Frontal cortex (tissue), 4 donors: ENCODE measurements around the gene LRFN4. TPM values are rescaled to one million over a fixed set of nuclear protein-coding genes. Genes with fewer than 3 reads are reported as not detected.

ENCODE experiments used
- DNase-seq, 2 donors: peaks; one replicate each; pipeline ENCODE4 v3.0.0; 2012; ENCODE audit warnings: low spot score in 2 of 2
- FAIRE-seq: peaks from 2 replicates; lab custom pipeline; 2012; peaks lifted over from hg19 to GRCh38; lab: Jason Lieb, UNC
- total RNA-seq: library from RNA; depleted of rRNA; stranded (reverse); fragments of >200 nt; gene quantifications from one replicate; pipeline ENCODE4 v1.2.3, GENCODE V29; 2014
- donor health status: control.
- donor health status: control.
- donor health status: control.

The LRFN4 gene
- total RNA-seq, 1 donor from 2014 or later, result 44.0 TPM

DNA sequence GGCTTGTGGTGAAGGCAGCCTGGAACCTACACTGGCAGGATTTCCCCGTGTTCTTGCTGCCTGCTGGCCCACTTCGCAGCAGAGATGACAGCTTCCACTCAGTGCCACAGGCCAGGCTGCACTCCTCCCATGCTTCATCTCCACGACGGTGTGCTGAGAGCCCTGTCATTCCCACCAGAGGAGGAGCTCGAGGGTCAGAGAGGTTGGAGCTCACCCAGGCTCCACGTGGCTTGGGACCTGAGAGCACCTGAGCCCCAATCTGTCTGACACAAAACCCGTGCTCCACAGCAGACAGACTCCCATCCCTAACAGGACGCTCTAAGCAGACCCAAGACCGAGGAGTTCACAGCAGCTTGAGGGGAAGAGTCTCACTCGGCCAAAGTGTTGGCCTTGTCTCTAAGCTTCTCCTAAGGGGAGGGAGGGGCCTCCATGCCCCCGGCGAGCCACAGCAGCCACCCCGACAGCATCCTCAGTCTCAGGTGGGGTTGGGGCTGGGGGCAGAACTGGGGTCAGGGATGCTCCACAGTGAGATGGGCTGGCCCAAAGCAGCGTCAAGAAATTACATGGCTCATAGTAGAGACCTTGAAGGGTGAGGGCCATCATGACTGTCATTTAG is 10.7 kb downstream of the LRFN4 start:
- no peak for DNase-seq
- FAIRE-seq, result no peak

DNA sequence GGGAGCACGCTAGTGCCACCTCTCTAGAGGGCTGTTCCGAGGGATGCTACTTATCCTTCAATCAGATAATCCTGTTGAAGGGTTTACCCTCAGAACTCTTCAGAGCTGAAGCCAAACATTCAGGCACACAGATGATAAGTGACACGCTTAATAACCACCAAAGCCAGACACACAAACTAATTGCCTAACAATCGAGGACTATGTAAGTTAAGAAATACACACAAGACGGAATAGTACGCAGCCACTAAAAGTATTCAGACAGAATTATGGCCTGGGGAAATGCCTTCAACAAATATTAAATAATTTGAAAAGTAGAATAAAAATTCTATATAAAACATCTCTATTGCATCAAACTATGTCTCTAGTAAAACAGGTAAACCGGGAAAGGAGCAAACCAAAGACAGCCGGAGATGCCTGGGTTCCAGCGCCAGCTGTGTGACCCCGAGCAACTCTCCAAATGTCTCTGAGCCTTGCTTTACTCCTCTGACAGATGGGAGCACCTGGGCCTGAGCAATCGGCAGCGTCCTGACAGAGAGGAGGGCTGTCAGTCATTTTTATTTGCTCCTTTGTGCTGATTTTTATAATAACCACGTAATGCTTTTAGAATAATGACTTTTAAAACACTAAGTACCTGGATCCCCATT is 11.3 kb downstream of the LRFN4 start:
- FAIRE-seq (no peak), DNase-seq (no peak)

DNA sequence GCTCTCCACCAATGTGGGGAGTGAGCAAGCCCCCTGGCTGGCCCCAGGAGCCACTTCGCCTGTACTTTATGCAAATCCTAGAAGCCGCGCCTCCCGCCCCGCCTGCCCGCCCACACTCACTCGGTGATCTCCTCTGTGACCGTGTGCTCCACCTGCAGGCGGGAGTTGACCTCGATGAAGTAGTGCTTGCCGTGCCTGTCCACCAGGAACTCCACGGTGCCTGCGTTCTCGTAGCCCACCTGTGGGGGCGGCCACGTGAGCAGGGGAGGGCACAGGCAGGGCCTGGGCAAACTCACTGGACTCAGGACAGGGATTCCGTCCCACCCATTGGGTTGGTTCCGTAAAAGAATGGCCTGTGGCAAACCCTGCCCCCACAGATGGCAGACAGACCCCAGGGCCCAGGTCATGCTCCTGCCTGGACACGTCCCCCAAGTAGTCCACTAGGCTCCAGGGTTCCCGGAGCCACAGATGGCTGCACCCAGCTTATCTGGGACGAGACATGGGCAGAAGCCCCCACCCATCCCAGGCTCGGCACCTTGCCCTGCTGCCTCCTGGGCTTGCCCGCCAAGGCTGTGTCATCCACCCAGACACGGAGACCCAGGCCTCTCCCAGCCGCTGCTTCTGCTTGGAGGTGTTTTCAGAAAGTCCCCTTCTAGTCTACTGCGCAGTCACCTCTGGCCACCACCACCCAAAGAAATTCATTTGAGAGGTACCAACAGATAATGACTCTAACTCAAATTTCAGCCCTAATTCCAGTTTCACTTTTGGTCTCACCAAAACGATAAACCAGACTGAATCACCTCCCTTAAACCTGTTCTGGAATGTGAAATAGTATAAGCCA is 12.1 kb downstream of the LRFN4 start:
- DNase-seq (no peak), FAIRE-seq (no peak)

DNA sequence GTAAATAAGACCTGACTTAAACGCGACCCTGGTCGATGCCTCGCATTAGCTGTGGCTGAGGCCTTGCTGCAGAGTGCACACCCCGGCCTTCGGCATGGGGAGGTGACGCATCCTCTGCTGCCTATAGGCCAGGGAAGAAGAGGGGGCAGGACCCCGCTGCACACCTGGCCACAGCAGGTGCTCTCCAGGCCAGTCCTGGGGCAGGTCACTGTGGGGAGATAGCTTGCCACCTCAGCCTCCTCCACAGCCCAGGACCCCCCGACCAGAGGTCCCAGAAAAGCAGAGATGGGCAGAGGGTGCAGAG is 12.7 kb downstream of the LRFN4 start:
- DNase-seq (no peak), FAIRE-seq (no peak)

DNA sequence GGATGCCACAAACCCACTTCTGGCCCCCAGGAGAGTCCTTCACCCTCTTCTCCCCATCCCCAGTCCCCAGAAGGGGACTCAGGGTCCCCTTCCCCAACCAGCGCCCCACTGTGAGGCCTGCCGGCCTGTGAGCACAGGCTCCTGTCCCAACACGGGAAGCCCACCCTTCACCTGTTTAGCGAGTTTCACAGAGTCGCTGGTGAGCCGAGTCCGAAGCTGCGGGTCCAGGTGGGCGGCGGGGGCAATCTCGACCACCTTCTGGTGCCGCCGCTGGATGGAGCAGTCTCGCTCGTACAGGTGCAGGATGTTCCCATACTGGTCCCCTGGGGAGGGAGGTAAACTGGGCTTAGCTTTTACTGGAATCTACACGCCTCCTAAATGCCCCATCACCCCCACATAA is 13.3 kb downstream of the LRFN4 start:
- FAIRE-seq, result no peak

DNA sequence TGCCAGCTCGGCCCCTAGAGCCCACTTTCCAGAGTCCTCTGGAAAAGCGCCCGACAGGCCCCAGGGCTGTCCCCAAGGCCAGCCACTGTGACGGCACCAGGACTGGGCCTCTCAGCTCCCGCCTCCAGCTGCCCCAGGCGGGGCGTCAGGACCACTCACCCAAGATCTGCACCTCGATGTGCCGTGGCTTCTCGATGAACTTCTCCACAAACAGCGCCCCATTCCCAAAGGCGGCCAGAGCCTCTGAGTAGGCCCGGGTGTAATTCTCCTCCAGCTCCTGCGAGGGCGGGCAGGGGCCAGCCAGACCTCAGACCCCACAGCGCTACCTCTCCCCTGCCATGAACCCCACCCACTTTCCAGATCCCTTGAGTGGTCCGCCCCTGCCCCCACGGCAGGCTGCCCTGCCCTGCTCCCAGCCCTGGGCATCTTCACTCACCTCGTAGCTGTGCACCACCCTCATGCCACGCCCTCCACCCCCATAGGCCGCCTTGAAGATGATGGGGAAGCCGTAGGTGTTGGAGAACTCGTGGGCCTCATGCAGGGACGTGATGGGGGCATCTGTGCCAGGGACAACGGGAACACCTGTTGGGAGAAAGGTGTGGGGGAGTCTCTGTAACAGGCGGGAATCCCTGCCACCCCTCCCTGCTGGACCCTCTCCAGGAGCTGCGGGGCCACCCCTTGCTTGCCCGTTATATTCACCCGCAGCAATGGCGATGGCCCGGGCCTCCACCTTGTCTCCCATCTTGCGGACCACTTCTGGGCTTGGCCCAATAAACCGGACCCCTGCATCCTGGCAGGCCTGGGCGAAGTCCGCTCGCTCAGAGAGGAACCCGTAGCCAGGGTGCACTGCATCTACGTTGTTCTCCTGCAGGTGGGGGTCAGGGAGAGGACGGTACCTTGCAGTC is 14.0 kb downstream of the LRFN4 start:
- no peak for DNase-seq

More for the DNA sequence above, 13.3 kb downstream of the LRFN4 start:
- no peak for DNase-seq

DNA sequence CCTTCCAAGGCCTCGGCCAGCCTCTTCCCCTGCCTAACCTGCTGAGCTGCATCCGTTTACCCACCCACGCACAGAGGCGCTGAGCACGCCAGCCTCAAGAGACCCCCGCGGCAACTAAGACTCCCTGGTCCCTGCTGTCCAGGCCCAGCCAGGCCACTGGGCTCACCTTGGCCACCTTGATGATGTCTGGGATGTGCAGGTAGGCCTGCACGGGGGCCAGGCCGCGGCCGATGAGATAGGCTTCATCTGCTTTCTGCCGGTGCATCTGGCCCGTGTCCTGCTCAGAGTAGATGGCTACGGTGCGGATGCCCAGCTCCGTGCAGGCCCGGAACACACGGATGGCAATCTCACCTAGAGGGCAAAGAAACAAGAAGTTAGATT is 14.6 kb downstream of the LRFN4 start:
- DNase-seq (no peak), FAIRE-seq (no peak)

More for the DNA sequence above, 14.0 kb downstream of the LRFN4 start:
- no peak for FAIRE-seq

DNA sequence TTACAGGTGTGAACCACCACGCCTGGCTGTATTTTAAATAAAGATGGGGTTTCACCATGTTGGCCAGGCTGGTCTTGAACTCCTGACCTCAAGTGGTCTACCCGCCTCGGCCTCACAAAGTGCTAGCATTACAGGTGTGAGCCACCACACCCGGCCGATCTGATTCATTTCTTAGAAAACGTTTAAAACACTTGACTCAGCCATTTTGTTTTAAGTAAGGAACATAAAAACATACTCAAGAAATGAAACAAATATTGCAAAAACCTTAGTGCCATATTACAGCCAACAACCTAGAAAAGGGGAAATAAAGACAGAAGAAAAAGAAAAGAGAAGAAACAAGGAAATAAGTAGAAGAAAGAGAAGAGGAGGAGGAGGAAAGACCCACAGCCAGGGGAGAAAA is 17.4 kb downstream of the LRFN4 start:
- DNase-seq (no peak), FAIRE-seq (no peak)

DNA sequence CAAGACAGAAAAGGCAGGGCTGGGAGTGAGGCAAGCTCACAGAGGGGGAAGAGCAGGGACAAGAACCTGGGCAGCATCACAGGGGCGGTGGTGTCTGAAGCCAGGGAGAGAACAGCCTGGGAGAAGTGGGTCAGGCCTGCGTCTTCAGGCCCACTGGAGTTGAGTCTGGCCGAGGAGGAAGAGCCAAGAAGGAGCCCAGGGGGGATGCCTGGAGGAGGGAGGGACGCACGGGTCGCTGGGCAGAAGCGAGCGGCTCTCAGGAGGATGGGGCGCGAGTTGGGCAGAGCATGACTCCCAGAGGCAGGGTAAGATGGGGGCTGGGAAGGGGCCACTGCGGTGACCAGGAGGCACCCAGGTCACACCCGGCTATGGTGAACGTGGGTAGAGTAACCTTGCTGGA is 18.5 kb downstream of the LRFN4 start:
- DNase-seq, result no peak
- FAIRE-seq, result no peak

DNA sequence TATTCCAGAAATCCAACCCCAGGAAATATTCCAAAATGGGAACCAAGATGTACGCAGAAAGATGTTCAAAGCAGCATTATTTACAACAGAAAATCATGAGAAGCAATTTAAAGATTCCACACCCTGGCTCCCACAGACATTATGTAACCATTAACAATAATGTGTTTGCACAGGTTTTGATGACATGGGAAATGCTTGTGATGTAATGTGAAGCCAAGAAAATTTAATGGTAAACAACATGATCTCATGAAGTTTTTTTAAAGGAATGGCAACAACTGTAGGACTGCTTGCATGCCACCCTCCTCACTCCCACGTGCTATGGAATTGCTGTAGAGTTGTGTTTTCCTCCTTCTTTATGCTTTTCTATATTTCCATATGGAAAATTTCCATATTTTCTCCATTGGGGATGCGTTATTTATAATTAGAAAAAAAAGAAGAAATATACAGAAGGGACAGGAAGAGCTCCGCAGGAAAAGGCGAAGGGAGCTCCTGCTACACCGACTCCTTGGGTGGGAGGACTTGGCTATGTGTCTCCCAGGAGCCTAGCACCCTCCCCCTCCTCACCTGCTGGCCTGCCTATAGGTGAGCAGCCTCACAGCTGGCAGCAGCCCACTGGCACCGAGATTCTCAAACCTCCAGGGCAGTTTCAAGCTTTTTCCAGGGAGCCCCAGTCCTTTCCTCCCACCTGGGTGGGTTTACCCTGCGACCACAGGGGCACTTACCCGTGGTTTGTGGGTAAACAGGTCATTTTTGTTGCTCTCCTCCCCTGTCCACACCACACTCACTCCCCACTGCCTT is 20.9 kb downstream of the LRFN4 start:
- DNase-seq (no peak), FAIRE-seq (no peak)

DNA sequence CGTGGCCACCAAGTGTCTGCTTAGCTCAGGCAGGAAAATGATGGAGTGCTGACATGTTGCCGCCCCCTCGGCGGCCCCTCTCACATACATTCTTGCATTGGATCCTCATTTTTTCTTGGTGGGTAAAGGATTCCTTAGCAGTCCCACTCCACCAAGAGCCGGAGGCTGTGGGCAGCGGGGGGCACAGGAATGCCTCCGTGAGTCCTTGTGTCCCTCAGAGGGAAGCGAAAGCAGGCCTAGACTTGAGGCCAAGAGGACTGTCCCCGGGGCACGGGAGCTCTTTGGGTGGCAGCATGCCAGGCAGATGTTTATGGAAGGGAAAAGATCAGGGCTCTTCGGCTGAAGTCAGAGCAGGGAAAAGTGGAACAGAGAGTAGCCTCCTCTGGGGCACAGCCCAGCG is 21.6 kb downstream of the LRFN4 start:
- FAIRE-seq (no peak), DNase-seq (no peak)

DNA sequence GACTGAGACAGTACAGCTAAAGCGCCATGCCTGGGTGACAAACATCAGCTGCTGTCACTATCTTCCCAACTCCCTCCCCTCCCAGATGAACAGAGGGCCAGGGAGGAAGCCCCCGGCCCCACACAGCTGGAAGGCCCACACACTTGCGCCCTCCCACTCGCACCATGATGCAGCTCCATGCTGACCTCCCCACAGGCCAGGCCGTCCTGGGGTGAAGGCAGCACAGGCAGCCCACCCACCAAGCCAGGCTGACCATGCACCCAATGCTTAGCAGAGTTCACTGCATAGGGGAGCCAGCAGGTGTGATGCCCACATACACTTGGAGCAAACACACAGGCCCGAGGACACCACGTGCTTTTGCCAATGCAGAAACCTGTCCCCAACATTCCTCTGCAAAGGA is 22.1 kb downstream of the LRFN4 start:
- no peak for DNase-seq
- no peak for FAIRE-seq

DNA sequence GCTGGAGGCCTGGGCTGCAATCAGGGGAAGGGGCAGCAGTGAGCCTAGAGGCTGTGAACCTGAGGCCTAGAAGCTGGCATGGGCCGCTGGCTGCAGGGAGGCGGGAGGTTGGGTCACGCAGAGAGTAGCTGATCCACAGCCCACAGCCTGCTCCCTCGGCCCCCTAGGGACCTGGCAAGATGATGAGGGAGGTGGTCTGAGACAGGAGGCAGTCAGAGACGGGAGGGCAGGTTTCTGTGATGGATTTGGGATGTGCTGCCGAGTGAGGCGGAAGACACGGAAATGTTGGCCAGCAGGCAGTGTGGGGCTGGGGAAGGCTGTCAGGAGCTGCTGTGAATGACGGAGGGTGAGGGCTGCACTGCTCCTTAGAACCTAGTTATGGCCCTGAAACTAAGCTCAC is 22.7 kb downstream of the LRFN4 start:
- no peak for FAIRE-seq

DNA sequence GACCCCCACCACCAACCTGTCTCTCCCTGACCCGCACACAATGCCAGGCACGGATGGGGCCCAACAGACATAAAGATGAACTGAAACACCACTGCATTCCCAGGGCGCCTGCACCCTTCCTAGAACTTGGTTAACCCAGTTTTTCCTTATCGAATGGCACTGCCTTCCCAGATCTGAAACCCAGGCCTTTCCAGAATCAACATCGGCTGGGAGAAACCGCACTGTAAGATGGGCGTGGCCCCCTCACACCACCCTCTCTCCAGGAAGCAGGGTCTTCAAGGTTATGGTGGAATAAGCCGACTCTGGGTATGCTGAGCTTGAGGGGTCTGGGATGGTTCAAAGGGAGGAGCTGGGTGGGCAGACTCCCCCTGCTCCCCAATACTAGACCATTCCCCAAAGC is 23.1 kb downstream of the LRFN4 start:
- FAIRE-seq, result no peak
- DNase-seq, result no peak

More for the DNA sequence above, 22.7 kb downstream of the LRFN4 start:
- no peak for DNase-seq

DNA sequence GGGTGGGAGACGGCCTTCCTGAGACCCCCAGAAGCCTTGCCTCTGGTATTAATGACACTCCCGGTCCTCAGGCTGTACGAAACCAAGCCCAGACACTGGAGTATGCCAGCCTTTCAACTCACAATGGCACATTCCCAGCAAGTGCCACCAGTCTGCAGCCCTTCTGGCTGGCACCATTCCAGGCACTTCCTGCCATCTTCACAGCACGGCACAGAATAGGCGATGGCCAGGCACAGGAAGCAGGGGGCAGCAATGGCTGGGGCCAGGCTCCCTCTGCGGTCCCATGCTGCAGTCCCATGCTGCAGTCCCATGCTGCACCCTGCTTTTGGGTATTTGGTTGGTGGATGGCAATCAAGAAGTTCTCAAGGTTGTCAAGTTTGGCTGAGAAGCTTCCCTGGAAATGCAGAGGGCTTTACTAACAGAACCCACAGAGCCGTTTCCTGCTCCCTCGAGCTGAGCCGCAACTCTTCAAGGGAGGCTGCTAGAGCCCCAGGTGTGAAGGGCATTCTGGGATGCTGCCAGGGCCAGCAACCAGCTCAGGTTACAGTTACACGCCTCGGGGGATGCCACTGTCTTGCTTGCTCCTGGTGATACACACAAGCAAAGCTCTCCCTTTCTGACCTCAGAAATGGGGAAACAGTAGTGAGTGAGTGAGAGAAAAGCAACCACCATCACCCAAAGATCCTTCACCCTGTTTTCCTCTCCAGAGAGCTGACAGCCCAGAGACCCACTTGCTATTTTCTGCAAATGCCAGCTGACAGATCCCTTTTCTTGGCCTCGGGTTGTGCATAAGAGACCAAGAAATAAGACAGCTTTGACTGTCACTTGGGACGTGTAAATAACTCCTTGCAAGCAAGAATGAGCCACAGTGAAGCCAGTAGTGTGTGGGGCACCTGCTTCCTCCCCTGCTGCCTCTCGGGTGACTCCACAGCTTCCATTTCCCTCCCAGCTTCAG is 23.9 kb downstream of the LRFN4 start:
- no peak for FAIRE-seq
- no peak for DNase-seq

DNA sequence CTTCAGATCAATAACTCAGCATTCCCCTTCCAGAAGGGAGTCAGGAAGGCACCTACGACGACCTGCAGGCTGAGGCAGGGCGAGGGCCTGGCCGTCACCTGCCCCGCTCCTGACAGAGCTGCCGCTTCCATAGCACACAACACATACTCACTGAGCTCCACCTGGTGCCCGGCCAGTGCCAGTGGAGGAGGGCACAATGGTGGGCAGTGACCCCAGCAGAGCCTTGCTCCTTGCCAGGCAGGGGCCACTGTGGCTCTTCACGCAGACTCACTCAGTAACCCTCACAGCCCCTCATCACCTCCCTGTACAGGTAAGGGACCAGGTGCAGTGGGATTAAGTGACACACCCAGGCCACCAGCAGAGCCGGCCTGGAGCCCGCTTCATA is 24.6 kb downstream of the LRFN4 start:
- FAIRE-seq, result no peak

DNA sequence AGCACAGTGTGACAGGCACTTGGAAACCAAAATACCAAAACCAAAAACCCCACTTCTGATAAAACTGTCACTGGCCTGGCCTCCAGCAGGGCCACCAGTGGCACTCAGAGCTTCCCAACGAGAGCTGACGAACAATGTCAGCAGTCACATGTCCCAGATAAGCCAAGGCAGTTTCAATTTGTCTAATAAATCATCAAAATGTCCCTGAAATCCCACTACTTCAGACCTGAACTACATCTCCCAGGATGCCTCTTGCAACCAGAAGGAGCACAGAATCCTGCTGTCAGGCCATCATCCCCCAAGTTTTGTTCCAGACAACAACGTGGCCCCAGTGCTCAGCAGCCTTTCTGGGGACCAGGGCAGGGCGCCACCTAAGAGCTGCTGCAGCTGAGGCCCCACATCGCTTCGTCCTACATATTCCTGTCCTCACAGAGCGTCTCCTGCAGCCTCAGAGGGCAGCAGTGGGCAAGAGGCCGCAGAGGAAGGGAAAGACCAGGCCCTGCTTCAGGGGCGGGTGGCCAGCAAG is 25.1 kb downstream of the LRFN4 start:
- DNase-seq, result no peak
- no peak for FAIRE-seq

More for the DNA sequence above, 24.6 kb downstream of the LRFN4 start:
- DNase-seq, result no peak

DNA sequence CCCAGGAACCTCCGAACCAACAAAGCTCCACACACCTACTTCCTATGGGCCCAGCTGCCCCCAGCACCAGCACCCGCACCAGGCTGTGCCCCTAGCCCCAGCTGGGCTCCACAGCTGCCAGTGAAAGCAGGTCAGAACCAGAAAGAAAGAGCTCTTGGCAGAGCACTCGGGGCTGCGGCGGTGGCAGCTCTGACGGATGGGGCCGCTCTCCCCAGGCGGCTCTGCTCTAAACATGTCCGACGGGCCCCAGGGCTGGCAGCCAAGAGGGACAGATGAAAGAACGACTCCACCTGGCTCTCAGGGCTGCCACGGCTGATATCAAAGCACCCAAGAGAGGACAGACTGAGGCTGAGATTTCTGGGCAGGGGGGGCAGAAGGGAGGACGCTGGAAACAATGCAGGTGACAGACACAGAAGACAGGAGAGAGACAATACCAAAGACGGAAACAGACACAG is 25.7 kb downstream of the LRFN4 start:
- no peak for FAIRE-seq
- DNase-seq, result no peak
